SJSA1 (cell line): ENCODE results near the gene EIF4EBP3. TPM values are rescaled to one million over a fixed set of nuclear protein-coding genes. Genes with fewer than 3 reads are reported as not detected.

Source experiments
- DNase-seq, 2 experiments: peaks; one replicate each; pipeline ENCODE4 v3.0.0-alpha.2; 2015 to 2020; ENCODE audit warnings: low spot score in 2 of 2, low read depth in 1 of 2
- H3K27ac ChIP-seq: fragments of 250-450 bp; sonication (Bioruptor Pico); 2 replicates; pipeline ENCODE4 v1.5.1; 2020; ENCODE audit warnings: mild to moderate bottlenecking, moderate library complexity
- H3K27me3 ChIP-seq: fragments of 250-450 bp; sonication (Bioruptor Pico); replicated peaks from 2 replicates; pipeline ENCODE4 v1.5.1; 2020; ENCODE audit warnings: mild to moderate bottlenecking, moderate library complexity
- H3K36me3 ChIP-seq: fragments of 250-450 bp; sonication (Bioruptor Pico); 2 replicates; pipeline ENCODE4 v1.5.1; 2020; ENCODE audit warnings: mild to moderate bottlenecking
- H3K4me1 ChIP-seq: fragments of 250-450 bp; sonication (Bioruptor Pico); replicated peaks from 2 replicates; pipeline ENCODE4 v1.6.1; 2021; ENCODE audit warnings: mild to moderate bottlenecking
- H3K4me3 ChIP-seq: fragments of 250-450 bp; sonication (Bioruptor Pico); 2 replicates; pipeline ENCODE4 v1.5.1; 2020; ENCODE audit warnings: mild to moderate bottlenecking
- H3K9me3 ChIP-seq: fragments of 250-450 bp; sonication (Bioruptor Pico); replicated peaks from 2 replicates; pipeline ENCODE4 v1.5.1; 2020; ENCODE audit warnings: mild to moderate bottlenecking
- total RNA-seq: library from RNA; depleted of rRNA; stranded (reverse); fragments of >200 nt; shearing (Covaris generic); gene quantifications from 2 replicates; pipeline ENCODE4 v1.2.3, GENCODE V29; 2014

Gene EIF4EBP3
- total RNA-seq, 1 experiment from 2014 or later, result 1.4 TPM

GRCh38 chr5:140549237-140550144, 2.0 kb downstream of the EIF4EBP3 start:
- peaks cover 73% of the 10 kb centered on the region for H3K36me3 ChIP-seq
- H3K27ac ChIP-seq, result no peak overlapping the region
- peak; percentile 31 to 44 for DNase-seq

GRCh38 chr5:140550147-140551079, 3.0 kb downstream of the EIF4EBP3 start:
- Histone ChIP-seq H3K27ac (no peak overlapping the region), H3K4me1 (peaks cover 20% of the 10 kb centered on the region), H3K27me3 (no peaks in the 10 kb centered on the region), H3K4me3 (no peak overlapping the region), H3K9me3 (no peaks in the 10 kb centered on the region), H3K36me3 (peaks cover 75% of the 10 kb centered on the region)
- no peak for DNase-seq

More at GRCh38 chr5:140549237-140550144, 2.0 kb downstream of the EIF4EBP3 start:
- Histone ChIP-seq H3K4me3 (no peak overlapping the region), H3K27me3 (no peaks in the 10 kb centered on the region), H3K9me3 (no peaks in the 10 kb centered on the region), H3K4me1 (peaks cover 19% of the 10 kb centered on the region)

- no peak overlapping the region for H3K4me3 ChIP-seq
- no peaks in the 10 kb centered on the region for H3K27me3 ChIP-seq
- peaks cover 82% of the 10 kb centered on the region for H3K36me3 ChIP-seq
- no peaks in the 10 kb centered on the region for H3K9me3 ChIP-seq
- DNase-seq, result peak in 1 of 2 experiments; percentile 44
- no peak overlapping the region for H3K27ac ChIP-seq
- H3K4me1 ChIP-seq, result peaks cover 29% of the 10 kb centered on the region
These were observed 4.4 kb downstream of the EIF4EBP3 start for GRCh38 chr5:140551872-140552271.

- Histone ChIP-seq H3K27ac (no peak overlapping the region), H3K9me3 (no peaks in the 10 kb centered on the region), H3K27me3 (no peaks in the 10 kb centered on the region), H3K4me3 (no peak overlapping the region), H3K4me1 (peaks cover 26% of the 10 kb centered on the region), H3K36me3 (peaks cover 85% of the 10 kb centered on the region)
- no peak for DNase-seq
These were observed 6.2 kb downstream of the EIF4EBP3 start for GRCh38 chr5:140553657-140554056.

- H3K4me1 ChIP-seq, result peaks cover 26% of the 10 kb centered on the region
- H3K9me3 ChIP-seq, result no peaks in the 10 kb centered on the region
- no peaks in the 10 kb centered on the region for H3K27me3 ChIP-seq
- H3K4me3 ChIP-seq, result no peak overlapping the region
- H3K27ac ChIP-seq, result no peak overlapping the region
- DNase-seq, result no peak
- peaks cover 77% of the 10 kb centered on the region for H3K36me3 ChIP-seq
These were observed 7.0 kb downstream of the EIF4EBP3 start for GRCh38 chr5:140554454-140554853.

GRCh38 chr5:140555747-140556312, 8.4 kb downstream of the EIF4EBP3 start:
- Histone ChIP-seq H3K27ac (no peak overlapping the region), H3K4me1 (peaks cover 26% of the 10 kb centered on the region), H3K36me3 (peaks cover 63% of the 10 kb centered on the region), H3K4me3 (peak overlapping the region; percentile 78; the same call in 1 of the 2 replicates), H3K9me3 (no peaks in the 10 kb centered on the region), H3K27me3 (no peaks in the 10 kb centered on the region)
- DNase-seq, result no peak

GRCh38 chr5:140556438-140556837, 9.0 kb downstream of the EIF4EBP3 start:
- DNase-seq, result peak in 1 of 2 experiments; percentile 43
- peaks cover 57% of the 10 kb centered on the region for H3K36me3 ChIP-seq
- H3K27ac ChIP-seq, result peak overlapping the region; percentile 70
- H3K27me3 ChIP-seq, result no peaks in the 10 kb centered on the region
- peak overlapping the region; percentile 78 for H3K4me3 ChIP-seq
- H3K4me1 ChIP-seq, result peaks cover 26% of the 10 kb centered on the region
- no peaks in the 10 kb centered on the region for H3K9me3 ChIP-seq

GRCh38 chr5:140557136-140557805, 9.8 kb downstream of the EIF4EBP3 start, which contains the start of gene SRA1:
TSS of gene SRA1 (minus strand) at chr5:140557473. CDS start at chr5:140557452, 21 bp downstream.
- H3K4me1 ChIP-seq, result peaks cover 26% of the 10 kb centered on the region
- H3K27ac ChIP-seq, result peak within 1 kb of the TSS; percentile 70
- peak; percentile 94 to 96 for DNase-seq
- peak within 1 kb of the TSS; percentile 78 for H3K4me3 ChIP-seq
- H3K27me3 ChIP-seq, result no peaks in the 10 kb centered on the region
- peaks cover 49% of the 10 kb centered on the region for H3K36me3 ChIP-seq
- H3K9me3 ChIP-seq, result no peaks in the 10 kb centered on the region

GRCh38 chr5:140557965-140558364, 10.5 kb downstream of the EIF4EBP3 start:
- Histone ChIP-seq H3K27me3 (no peaks in the 10 kb centered on the region), H3K36me3 (peaks cover 44% of the 10 kb centered on the region), H3K4me1 (peaks cover 26% of the 10 kb centered on the region), H3K9me3 (no peaks in the 10 kb centered on the region), H3K4me3 (peak overlapping the region; percentile 78), H3K27ac (peak overlapping the region; percentile 70)
- DNase-seq, result no peak

- Histone ChIP-seq H3K4me1 (peaks cover 30% of the 10 kb centered on the region), H3K4me3 (no peak overlapping the region), H3K27me3 (no peaks in the 10 kb centered on the region), H3K27ac (no peak overlapping the region), H3K36me3 (peaks cover 38% of the 10 kb centered on the region), H3K9me3 (no peaks in the 10 kb centered on the region)
- DNase-seq, result no peak
These were observed 11.1 kb downstream of the EIF4EBP3 start for GRCh38 chr5:140558542-140558941.

GRCh38 chr5:140560227-140560626, 12.8 kb downstream of the EIF4EBP3 start:
- peak in 1 of 2 experiments; percentile 41 for DNase-seq
- Histone ChIP-seq H3K27ac (no peak overlapping the region), H3K27me3 (no peaks in the 10 kb centered on the region), H3K36me3 (peaks cover 29% of the 10 kb centered on the region), H3K9me3 (no peaks in the 10 kb centered on the region), H3K4me3 (no peak overlapping the region), H3K4me1 (peaks cover 31% of the 10 kb centered on the region)

- no peak overlapping the region for H3K27ac ChIP-seq
- H3K27me3 ChIP-seq, result no peaks in the 10 kb centered on the region
- peaks cover 36% of the 10 kb centered on the region for H3K36me3 ChIP-seq
- peaks cover 30% of the 10 kb centered on the region for H3K4me1 ChIP-seq
- no peak for DNase-seq
- no peaks in the 10 kb centered on the region for H3K9me3 ChIP-seq
- H3K4me3 ChIP-seq, result no peak overlapping the region
These were observed 14.5 kb downstream of the EIF4EBP3 start for GRCh38 chr5:140561753-140562523.
